GM12878 (cell line): ENCODE data around the gene RETN. TPM values are rescaled to one million over a fixed set of nuclear protein-coding genes. Genes with fewer than 3 reads are reported as not detected.
A peak's percentile ranks its signal among the peaks of the same experiment; 100 is the strongest.

Experiments
- ATF2 ChIP-seq: IDR thresholded peaks from 2 replicates; pipeline ENCODE4 v1.6.1; 2012; ENCODE audit warnings: low read length, inconsistent platforms
- CBFB ChIP-seq: IDR thresholded peaks from 2 replicates; pipeline ENCODE4 v1.6.1; 2016; ENCODE audit warnings: antibody characterized with exemption, low read depth
- DPF2 ChIP-seq: fragments of 450-650 bp; IDR thresholded peaks from 2 replicates; pipeline ENCODE4 v1.6.1; 2017; ENCODE audit warnings: mild to moderate bottlenecking
- KAT2A ChIP-seq: conservative IDR thresholded peaks from 2 replicates; pipeline ENCODE4 v1.6.1; 2011; ENCODE audit warnings: low read depth, low read length; ENCODE audit not compliant: control insufficient read depth
- KLF5 ChIP-seq: fragments of 450-650 bp; IDR thresholded peaks from 2 replicates; pipeline ENCODE4 v1.6.1; 2014; ENCODE audit warnings: mild to moderate bottlenecking; ENCODE audit not compliant: partially characterized antibody
- MAX ChIP-seq: IDR thresholded peaks from 2 replicates; pipeline ENCODE4 v1.6.1; 2012; ENCODE audit warnings: low read depth, low read length, improper control_type of control experiment
- POLR2AphosphoS2 ChIP-seq: IDR thresholded peaks from 2 replicates; pipeline ENCODE4 v1.6.1; 2011; ENCODE audit warnings: low read depth, mild to moderate bottlenecking, low read length, improper control_type of control experiment, moderate library complexity
- RCOR1 ChIP-seq: conservative IDR thresholded peaks from 2 replicates; pipeline ENCODE4 v1.6.1; 2012; ENCODE audit warnings: low read depth, low read length, improper control_type of control experiment
- STAT3 ChIP-seq: IDR thresholded peaks from 2 replicates; pipeline ENCODE4 v1.6.1; 2011; ENCODE audit warnings: low read depth, low read length, improper control_type of control experiment
- TCF3 ChIP-seq: IDR thresholded peaks from 2 replicates; pipeline ENCODE4 v1.6.1; 2012; ENCODE audit warnings: low read depth, mild to moderate bottlenecking, low read length, borderline replicate concordance; ENCODE audit not compliant: insufficient read depth
- TCF7 ChIP-seq: IDR thresholded peaks from 2 replicates; pipeline ENCODE4 v1.6.1; 2014; ENCODE audit warnings: antibody characterized with exemption, borderline replicate concordance
- ZNF274 ChIP-seq: IDR thresholded peaks from one replicate; pipeline ENCODE4 v1.8.0; 2011; ENCODE audit not compliant: insufficient read length, insufficient read depth
- ZNF622 ChIP-seq: fragments of 450-650 bp; IDR thresholded peaks from 2 replicates; pipeline ENCODE4 v1.6.1; 2017; ENCODE audit warnings: mild to moderate bottlenecking, inconsistent platforms
- ZSCAN29 ChIP-seq: fragments of 450-650 bp; IDR thresholded peaks from 2 replicates; pipeline ENCODE4 v1.6.1; 2017; ENCODE audit warnings: mild to moderate bottlenecking, moderate library complexity
- polyA plus RNA-seq, 11 experiments: library from polyadenylated mRNA; depleted of rRNA in 4 of 11; unstranded in 6 of 11; stranded (reverse) in 5 of 11; fragments of >200 nt; fragmentation: Nextera tagmentation in 4 of 11; fragmentation: Illumina TruSeq in 1 of 11; extraction: Ambion mirVana in 4 of 11; extraction: Trizol in 1 of 11; gene quantifications; 1 replicate in 1 of 11; 2 replicates in 10 of 11; pipeline versions ENCODE4 v1.2.1 to v1.2.3, GENCODE V29; 2011 to 2016; ENCODE audit warnings: inconsistent platforms in 2 of 11, missing spikeins in 2 of 11, low read depth in 1 of 11
- total RNA-seq, 4 experiments: library from RNA; depleted of rRNA in 3 of 4; stranded (reverse); fragments of >200 nt in 3 of 4; fragmentation: Illumina TruSeq in 1 of 4; extraction: Trizol in 1 of 4; gene quantifications; 2 replicates each; pipeline versions ENCODE4 v1.2.1 to v1.2.3, GENCODE V29; 2013 to 2021
- TF ChIP-seq, protein P1 (sequence below): fragments of 450-650 bp; formaldehyde crosslinking; IDR thresholded peaks from 2 replicates; pipeline ENCODE4 v1.4.0; 2020; ENCODE audit warnings: mild to moderate bottlenecking, moderate library complexity
- TF ChIP-seq, protein P2 (sequence below): fragments of 450-650 bp; IDR thresholded peaks from 2 replicates; pipeline ENCODE4 v1.6.1; 2017; ENCODE audit warnings: mild to moderate bottlenecking, moderate library complexity
- TF ChIP-seq, protein P3 (sequence below): IDR thresholded peaks from 2 replicates; pipeline ENCODE4 v1.6.1; 2011; ENCODE audit warnings: borderline replicate concordance, low read depth, mild to moderate bottlenecking, moderate library complexity, low read length; ENCODE audit not compliant: insufficient read depth, poor library complexity, severe bottlenecking

RETN gene
- total and polyA plus RNA-seq, 10 of the 15 experiments (the other 5 are each of a cell fraction or from before 2014, with no cell fraction given), result 0.26 TPM; not detected in 9

GRCh38 chr19:7690779-7691258 is 22.0 kb downstream of the RETN start (continued):
- TF ChIP-seq, protein P1, sequence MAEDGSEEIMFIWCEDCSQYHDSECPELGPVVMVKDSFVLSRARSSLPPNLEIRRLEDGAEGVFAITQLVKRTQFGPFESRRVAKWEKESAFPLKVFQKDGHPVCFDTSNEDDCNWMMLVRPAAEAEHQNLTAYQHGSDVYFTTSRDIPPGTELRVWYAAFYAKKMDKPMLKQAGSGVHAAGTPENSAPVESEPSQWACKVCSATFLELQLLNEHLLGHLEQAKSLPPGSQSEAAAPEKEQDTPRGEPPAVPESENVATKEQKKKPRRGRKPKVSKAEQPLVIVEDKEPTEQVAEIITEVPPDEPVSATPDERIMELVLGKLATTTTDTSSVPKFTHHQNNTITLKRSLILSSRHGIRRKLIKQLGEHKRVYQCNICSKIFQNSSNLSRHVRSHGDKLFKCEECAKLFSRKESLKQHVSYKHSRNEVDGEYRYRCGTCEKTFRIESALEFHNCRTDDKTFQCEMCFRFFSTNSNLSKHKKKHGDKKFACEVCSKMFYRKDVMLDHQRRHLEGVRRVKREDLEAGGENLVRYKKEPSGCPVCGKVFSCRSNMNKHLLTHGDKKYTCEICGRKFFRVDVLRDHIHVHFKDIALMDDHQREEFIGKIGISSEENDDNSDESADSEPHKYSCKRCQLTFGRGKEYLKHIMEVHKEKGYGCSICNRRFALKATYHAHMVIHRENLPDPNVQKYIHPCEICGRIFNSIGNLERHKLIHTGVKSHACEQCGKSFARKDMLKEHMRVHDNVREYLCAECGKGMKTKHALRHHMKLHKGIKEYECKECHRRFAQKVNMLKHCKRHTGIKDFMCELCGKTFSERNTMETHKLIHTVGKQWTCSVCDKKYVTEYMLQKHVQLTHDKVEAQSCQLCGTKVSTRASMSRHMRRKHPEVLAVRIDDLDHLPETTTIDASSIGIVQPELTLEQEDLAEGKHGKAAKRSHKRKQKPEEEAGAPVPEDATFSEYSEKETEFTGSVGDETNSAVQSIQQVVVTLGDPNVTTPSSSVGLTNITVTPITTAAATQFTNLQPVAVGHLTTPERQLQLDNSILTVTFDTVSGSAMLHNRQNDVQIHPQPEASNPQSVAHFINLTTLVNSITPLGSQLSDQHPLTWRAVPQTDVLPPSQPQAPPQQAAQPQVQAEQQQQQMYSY (CRISPR knock-in tag), result no peak
- TF ChIP-seq, protein P2, sequence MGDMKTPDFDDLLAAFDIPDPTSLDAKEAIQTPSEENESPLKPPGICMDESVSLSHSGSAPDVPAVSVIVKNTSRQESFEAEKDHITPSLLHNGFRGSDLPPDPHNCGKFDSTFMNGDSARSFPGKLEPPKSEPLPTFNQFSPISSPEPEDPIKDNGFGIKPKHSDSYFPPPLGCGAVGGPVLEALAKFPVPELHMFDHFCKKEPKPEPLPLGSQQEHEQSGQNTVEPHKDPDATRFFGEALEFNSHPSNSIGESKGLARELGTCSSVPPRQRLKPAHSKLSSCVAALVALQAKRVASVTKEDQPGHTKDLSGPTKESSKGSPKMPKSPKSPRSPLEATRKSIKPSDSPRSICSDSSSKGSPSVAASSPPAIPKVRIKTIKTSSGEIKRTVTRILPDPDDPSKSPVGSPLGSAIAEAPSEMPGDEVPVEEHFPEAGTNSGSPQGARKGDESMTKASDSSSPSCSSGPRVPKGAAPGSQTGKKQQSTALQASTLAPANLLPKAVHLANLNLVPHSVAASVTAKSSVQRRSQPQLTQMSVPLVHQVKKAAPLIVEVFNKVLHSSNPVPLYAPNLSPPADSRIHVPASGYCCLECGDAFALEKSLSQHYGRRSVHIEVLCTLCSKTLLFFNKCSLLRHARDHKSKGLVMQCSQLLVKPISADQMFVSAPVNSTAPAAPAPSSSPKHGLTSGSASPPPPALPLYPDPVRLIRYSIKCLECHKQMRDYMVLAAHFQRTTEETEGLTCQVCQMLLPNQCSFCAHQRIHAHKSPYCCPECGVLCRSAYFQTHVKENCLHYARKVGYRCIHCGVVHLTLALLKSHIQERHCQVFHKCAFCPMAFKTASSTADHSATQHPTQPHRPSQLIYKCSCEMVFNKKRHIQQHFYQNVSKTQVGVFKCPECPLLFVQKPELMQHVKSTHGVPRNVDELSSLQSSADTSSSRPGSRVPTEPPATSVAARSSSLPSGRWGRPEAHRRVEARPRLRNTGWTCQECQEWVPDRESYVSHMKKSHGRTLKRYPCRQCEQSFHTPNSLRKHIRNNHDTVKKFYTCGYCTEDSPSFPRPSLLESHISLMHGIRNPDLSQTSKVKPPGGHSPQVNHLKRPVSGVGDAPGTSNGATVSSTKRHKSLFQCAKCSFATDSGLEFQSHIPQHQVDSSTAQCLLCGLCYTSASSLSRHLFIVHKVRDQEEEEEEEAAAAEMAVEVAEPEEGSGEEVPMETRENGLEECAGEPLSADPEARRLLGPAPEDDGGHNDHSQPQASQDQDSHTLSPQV, result no peak
- TF ChIP-seq STAT3 (no peak), DPF2 (peak; percentile 87), RCOR1 (no peak), MAX (no peak), ZNF274 (no peak), KLF5 (no peak), POLR2AphosphoS2 (no peak), TCF7 (no peak), ATF2 (peak; percentile 52; the same call in 1 of the 2 replicates), TCF3 (no peak), ZNF622 (no peak), ZSCAN29 (peak; percentile 74), KAT2A (no peak), CBFB (peak; percentile 94)
- TF ChIP-seq, protein P3, sequence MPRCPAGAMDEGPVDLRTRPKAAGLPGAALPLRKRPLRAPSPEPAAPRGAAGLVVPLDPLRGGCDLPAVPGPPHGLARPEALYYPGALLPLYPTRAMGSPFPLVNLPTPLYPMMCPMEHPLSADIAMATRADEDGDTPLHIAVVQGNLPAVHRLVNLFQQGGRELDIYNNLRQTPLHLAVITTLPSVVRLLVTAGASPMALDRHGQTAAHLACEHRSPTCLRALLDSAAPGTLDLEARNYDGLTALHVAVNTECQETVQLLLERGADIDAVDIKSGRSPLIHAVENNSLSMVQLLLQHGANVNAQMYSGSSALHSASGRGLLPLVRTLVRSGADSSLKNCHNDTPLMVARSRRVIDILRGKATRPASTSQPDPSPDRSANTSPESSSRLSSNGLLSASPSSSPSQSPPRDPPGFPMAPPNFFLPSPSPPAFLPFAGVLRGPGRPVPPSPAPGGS, result no peak
